ENCODE results near the gene NCS1.

DNA sequence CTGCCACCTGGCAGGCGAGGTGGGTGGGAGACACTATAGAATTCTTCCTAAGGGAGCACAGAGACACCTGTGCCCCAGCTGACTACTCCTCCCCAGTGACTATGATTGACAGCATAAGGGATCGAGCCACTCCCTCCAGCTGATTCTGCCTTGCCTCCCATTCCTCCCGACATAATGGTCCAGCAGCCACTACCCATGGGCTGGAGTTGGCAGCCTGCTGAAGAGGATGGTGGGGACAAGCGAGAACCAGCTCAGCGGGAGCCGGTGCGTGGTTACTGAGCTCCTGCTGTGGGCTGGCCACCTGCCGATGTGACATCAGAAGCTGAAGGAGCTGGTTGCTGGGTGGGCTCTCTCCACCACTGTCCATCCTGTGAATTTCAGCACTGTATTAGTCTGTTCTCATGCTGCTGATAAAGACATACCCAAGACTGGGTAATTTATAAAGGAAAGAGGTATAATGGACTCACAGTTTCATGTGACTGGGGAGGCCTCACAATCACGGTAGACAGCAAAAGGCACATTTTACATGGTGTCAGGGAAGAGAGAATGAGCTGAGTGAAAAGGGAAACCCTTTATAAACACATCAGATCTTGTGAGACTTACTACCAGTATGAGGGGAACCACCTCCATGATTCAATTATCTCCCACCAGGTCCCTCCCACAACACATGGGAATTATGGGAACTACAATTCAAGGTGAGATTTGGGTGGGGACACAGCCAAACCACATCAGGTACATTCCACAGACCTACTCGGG is 12.1 kb upstream of the NCS1 start:
- TF ChIP-seq EZH2 (IDR thresholded peaks at IDR 0.05; ENCODE audit: insufficient read depth, poor library complexity, severe bottlenecking) (no peak), EZH2phosphoT487 (IDR thresholded peaks at IDR 0.05; ENCODE audit: insufficient read depth, low read depth) (no peak)
